Measurements from ENCODE around the gene OR5L2. TPM values are rescaled to one million over a fixed set of nuclear protein-coding genes. Genes with fewer than 3 reads are reported as not detected.

The OR5L2 gene
- not detected in 2 replicates for total RNA-seq

GRCh38 chr11:55826919-55827318 lies at the start of gene OR5L2:
TSS of gene OR5L2 (plus strand) at chr11:55827219. CDS start at chr11:55827219, 0 bp downstream.

GRCh38 chr11:55795256-55795655 lies 31.8 kb upstream of the OR5L2 start, which contains the start of gene OR5D14:
TSS of gene OR5D14 (plus strand) at chr11:55795556. CDS start at chr11:55795556, 0 bp downstream.

GRCh38 chr11:55811067-55811466 lies 16.0 kb upstream of the OR5L2 start, which contains the start of gene OR5L1:
TSS of gene OR5L1 (plus strand) at chr11:55811367. CDS start at chr11:55811467, 100 bp downstream.

DNA sequence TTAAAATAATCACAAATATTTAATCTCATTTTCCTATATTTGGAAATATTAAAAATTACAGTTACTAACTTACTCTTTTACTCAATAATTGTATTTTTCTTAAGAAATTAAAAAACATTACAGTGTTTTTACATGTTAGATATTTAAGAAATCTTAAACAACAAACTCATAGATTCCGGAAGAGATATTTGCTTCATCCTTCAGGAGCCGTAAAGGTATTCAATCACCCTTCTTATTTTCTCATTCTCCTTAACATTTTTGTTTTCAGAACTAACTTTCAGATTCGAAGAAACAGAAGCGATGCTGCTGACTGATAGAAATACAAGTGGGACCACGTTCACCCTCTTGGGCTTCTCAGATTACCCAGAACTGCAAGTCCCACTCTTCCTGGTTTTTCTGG lies 7.7 kb upstream of the OR5L2 start, which contains the start of gene OR5D18:
Gene OR5D18 (plus strand): TSS at position 301 of the 400 bp plus-strand sequence. CDS start 0 bp downstream, at position 301.

DNA sequence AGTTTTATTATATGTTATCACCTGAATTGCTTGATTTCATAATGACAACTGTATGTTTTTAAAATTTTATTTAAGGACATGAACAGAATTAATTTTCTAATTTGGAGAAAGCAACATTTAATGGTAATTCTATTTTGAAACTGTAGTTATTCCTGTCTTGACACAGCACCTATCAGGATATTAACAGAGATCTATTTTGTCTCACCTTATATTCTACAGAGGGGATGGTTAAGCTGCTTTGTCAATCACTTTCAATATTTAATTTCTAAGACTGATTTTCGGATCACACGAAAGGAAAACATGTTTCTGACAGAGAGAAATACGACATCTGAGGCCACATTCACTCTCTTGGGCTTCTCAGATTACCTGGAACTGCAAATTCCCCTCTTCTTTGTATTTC lies 11.4 kb downstream of the OR5L2 start, which contains the start of gene OR5D16:
Gene OR5D16 (plus strand): TSS at position 301 of the 400 bp plus-strand sequence. CDS start 0 bp downstream, at position 301.

Small RNAs within 50 kb of the gene (small RNA-seq; reads per million reads assigned to genes)
- gene AC036111.3 = not detected

Other genes starting within 250 kb of the OR5L2 start
- gene OR4C11, start 219.6 kb upstream of the OR5L2 start, total RNA-seq = not detected in 2 replicates
- not detected in 2 replicates for gene OR4P4, start 192.1 kb upstream of the OR5L2 start, total RNA-seq
- gene OR4S2, start 178.9 kb upstream of the OR5L2 start, total RNA-seq = not detected in 2 replicates
- gene OR4C6, start 165.0 kb upstream of the OR5L2 start, total RNA-seq = not detected in 2 replicates
- not detected in 2 replicates for gene OR5D13, start 53.8 kb upstream of the OR5L2 start, total RNA-seq
- not detected in 2 replicates for gene OR5D14, start 31.7 kb upstream of the OR5L2 start, total RNA-seq
- not detected in 2 replicates for gene OR5L1, start 15.9 kb upstream of the OR5L2 start, total RNA-seq
- not detected in 2 replicates for gene OR5D18, start 7.6 kb upstream of the OR5L2 start, total RNA-seq
- not detected in 2 replicates for gene OR5D16, start 11.5 kb downstream of the OR5L2 start, total RNA-seq
- gene TRIM51, start 56.1 kb downstream of the OR5L2 start, total RNA-seq = not detected in 2 replicates
- gene OR5W2, start 87.4 kb downstream of the OR5L2 start, total RNA-seq = not detected in 2 replicates
- not detected in 2 replicates for gene OR5I1, start 109.2 kb downstream of the OR5L2 start, total RNA-seq
- not detected in 2 replicates for gene OR10AG1, start 142.7 kb downstream of the OR5L2 start, total RNA-seq
- gene OR5F1, start 167.4 kb downstream of the OR5L2 start, total RNA-seq = not detected in 2 replicates
- gene OR5AS1, start 200.4 kb downstream of the OR5L2 start, total RNA-seq = not detected in 2 replicates

Measured in hair follicle dermal papilla cell (primary cell).